ENCODE measurements around the gene ZNF224. TPM values are rescaled to one million over a fixed set of nuclear protein-coding genes. Genes with fewer than 3 reads are reported as not detected.
A peak's percentile ranks its signal among the peaks of the same experiment; 100 is the strongest.

Gene ZNF224
- total and polyA plus RNA-seq, 2 of the 13 experiments (the other 11 are each of a cell fraction or from before 2014, with no cell fraction given): 13.0 to 16.1 TPM

DNA sequence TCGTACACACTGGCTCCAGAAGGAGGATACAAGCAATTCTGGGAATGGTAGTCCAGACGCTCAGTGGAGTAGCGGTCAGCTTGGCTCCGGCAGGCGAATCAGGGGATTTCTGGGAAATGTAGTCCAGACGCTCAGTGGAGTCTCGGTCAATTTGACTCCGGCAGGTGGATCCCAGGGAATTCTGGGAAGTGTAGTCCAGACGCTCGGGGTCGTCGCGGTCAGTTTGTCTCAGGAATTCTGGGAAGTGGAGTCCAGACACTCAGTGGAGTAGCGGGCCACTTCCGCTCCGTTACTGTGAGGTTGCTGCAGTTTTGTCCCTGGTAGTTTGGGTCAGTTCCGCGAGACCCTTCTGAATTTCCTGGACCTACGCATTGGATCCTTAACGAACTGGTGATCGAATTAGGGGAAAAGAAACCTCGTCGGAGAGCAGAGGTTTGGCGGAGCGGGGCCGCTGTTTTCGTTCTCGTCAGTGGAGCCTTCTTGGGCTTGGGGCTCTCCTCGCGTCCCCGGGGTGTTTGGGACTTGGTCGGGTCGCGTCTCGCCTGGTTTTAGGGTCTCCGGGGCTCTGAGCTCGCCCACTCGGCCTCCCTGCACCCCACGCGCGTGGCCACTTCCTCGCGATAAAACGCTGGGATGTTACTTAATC, 19.1 kb downstream of the ZNF224 start, which contains the start of gene ZNF225:
Gene ZNF225, plus strand, starts transcription at position 262 of the 646 bp plus-strand sequence. CDS start 2,429 bp downstream, outside the sequence.
- Histone ChIP-seq H3K9ac (ENCODE audit: insufficient read depth, low read depth, low read length) (peak within 1 kb of the TSS; percentile 76), H3K4me3 (replicated peaks in 1 of 3; ENCODE audit: insufficient read depth in 1 of 3, low read depth in 2 of 3, low read length in 3 of 3) (peak within 1 kb of the TSS; percentile 82 to 92 (median 82)), H3K4me2 (ENCODE audit: low read depth, low read length) (peak within 1 kb of the TSS; percentile 85), H3K4me1 (ENCODE audit: insufficient read depth, low read length) (peaks cover 14% of the 10 kb centered on the region), H3K27ac (ENCODE audit: extremely low read length, insufficient read depth, low read length) (peak within 1 kb of the TSS; percentile 51), H3K79me2 (ENCODE audit: insufficient read depth, low read length) (no peaks in the 10 kb centered on the region), H3K27me3 (ENCODE audit: control insufficient read depth in 1 of 2, insufficient read depth in 2 of 2, low read length in 2 of 2) (no peaks in the 10 kb centered on the region; a peak in 1 of 5 replicates), H2AFZ (ENCODE audit: low read length) (peak within 1 kb of the TSS; percentile 75), H3K9me3 (ENCODE audit: low read length) (no peaks in the 10 kb centered on the region), H3K36me3 (replicated peaks in 1 of 2; ENCODE audit: control insufficient read depth in 1 of 2, insufficient read depth in 2 of 2, low read length in 2 of 2) (peaks cover 2 to 3% of the 10 kb centered on the region in 2 experiments; a peak in 3 of 5 replicates), H4K20me1 (ENCODE audit: insufficient read depth, low read length) (no peaks in the 10 kb centered on the region)
- 0% methylated on average over 10 of the region's 44 CpGs for WGBS (ENCODE audit: low lambda C conversion rate)
- FAIRE-seq (peak; percentile 99), ATAC-seq (peak; percentile 99), DNase-seq (ENCODE audit: low spot score) (peak; percentile 97)
- BruUV-seq (replicated peaks): no TSS peak
- in situ Hi-C loops (cut with HindIII; ENCODE audit: extremely low pct_ligation_motif_present, low pct_unique_long_range_greater_than_20kb): no loop called here
- POLR2A ChIA-PET: interaction anchor here (0.7 to 3.5 kb wide), 4 partner anchors 19 to 178 kb away, joined by 3 to 19 read pairs (median 8); partner anchors contain the start of genes ZNF224, ZNF226 and ZNF45
- CTCF ChIA-PET (ENCODE audit: low intra/inter-chr PET ratio, low total read pairs): no interaction called here
- intact Hi-C loops (cut with micrococcal nuclease; ENCODE audit: unreplicated experiment): loop anchor here (1.0 to 10.0 kb wide), 3 partner anchors 99 to 178 kb away; partner anchors contain the start of genes ZNF227, ZNF230 and ZNF45
- no peak for TF ChIP-seq ZNF225 (CRISPR knock-in tag; IDR thresholded peaks at IDR 0.05)
- no peak for TF ChIP-seq ZBTB21 (CRISPR knock-in tag; IDR thresholded peaks at IDR 0.05)
- TF ChIP-seq SALL1 (CRISPR knock-in tag; IDR thresholded peaks at IDR 0.05): peak; percentile 54; the same call in 1 of the 2 replicates
- no peak for TF ChIP-seq PHF5A (CRISPR knock-in tag; IDR thresholded peaks at IDR 0.05; ENCODE audit: low read depth, unreplicated experiment)
- no peak for TF ChIP-seq ZNF766 (CRISPR knock-in tag; IDR thresholded peaks at IDR 0.05; ENCODE audit: borderline replicate concordance)
- peak; percentile 65 for TF ChIP-seq SP4 (CRISPR knock-in tag; IDR thresholded peaks at IDR 0.05)
- peak; percentile 68; the same call in 1 of the 2 replicates for TF ChIP-seq SMAD1 (CRISPR knock-in tag; IDR thresholded peaks at IDR 0.05; ENCODE audit: borderline replicate concordance, low read depth)
- TF ChIP-seq NCOA1 (CRISPR knock-in tag; IDR thresholded peaks at IDR 0.05): no peak
- TF ChIP-seq SIN3A (IDR thresholded peaks at IDR 0.05; ENCODE audit: borderline replicate concordance, low read depth, low read length): peak; percentile 84; the same call in 1 of the 2 replicates
- TF ChIP-seq YEATS4 (CRISPR knock-in tag; IDR thresholded peaks at IDR 0.05; ENCODE audit: borderline replicate concordance): peak; percentile 67; the same call in 1 of the 2 replicates
- TF ChIP-seq NR1H2 (CRISPR knock-in tag; IDR thresholded peaks at IDR 0.05; ENCODE audit: borderline replicate concordance, low read depth): no peak
- TF ChIP-seq PTBP1 (IDR thresholded peaks at IDR 0.05; ENCODE audit: low read depth, low read length, poor library complexity, severe bottlenecking): no peak
- peak; percentile 17; the same call in 1 of the 2 replicates for TF ChIP-seq SMC3 (IDR thresholded peaks at IDR 0.05; ENCODE audit: low read length)
- TF ChIP-seq, protein P1, sequence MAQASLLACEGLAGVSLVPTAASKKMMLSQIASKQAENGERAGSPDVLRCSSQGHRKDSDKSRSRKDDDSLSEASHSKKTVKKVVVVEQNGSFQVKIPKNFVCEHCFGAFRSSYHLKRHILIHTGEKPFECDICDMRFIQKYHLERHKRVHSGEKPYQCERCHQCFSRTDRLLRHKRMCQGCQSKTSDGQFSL (CRISPR knock-in tag; IDR thresholded peaks at IDR 0.05): no peak
- 0 out of 2 replicates have a peak, but pooled peaks have one; percentile 60 for TF ChIP-seq TGIF2 (CRISPR knock-in tag; IDR thresholded peaks at IDR 0.05)
- TF ChIP-seq, protein P2, sequence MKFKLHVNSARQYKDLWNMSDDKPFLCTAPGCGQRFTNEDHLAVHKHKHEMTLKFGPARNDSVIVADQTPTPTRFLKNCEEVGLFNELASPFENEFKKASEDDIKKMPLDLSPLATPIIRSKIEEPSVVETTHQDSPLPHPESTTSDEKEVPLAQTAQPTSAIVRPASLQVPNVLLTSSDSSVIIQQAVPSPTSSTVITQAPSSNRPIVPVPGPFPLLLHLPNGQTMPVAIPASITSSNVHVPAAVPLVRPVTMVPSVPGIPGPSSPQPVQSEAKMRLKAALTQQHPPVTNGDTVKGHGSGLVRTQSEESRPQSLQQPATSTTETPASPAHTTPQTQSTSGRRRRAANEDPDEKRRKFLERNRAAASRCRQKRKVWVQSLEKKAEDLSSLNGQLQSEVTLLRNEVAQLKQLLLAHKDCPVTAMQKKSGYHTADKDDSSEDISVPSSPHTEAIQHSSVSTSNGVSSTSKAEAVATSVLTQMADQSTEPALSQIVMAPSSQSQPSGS (CRISPR knock-in tag; IDR thresholded peaks at IDR 0.05): 0 out of 2 replicates have a peak, but pooled peaks have one; percentile 46
- TF ChIP-seq TBX2 (CRISPR knock-in tag; IDR thresholded peaks at IDR 0.05; ENCODE audit: borderline replicate concordance): no peak
- TF ChIP-seq, protein P3, sequence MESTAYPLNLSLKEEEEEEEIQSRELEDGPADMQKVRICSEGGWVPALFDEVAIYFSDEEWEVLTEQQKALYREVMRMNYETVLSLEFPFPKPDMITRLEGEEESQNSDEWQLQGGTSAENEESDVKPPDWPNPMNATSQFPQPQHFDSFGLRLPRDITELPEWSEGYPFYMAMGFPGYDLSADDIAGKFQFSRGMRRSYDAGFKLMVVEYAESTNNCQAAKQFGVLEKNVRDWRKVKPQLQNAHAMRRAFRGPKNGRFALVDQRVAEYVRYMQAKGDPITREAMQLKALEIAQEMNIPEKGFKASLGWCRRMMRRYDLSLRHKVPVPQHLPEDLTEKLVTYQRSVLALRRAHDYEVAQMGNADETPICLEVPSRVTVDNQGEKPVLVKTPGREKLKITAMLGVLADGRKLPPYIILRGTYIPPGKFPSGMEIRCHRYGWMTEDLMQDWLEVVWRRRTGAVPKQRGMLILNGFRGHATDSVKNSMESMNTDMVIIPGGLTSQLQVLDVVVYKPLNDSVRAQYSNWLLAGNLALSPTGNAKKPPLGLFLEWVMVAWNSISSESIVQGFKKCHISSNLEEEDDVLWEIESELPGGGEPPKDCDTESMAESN (CRISPR knock-in tag; conservative IDR thresholded peaks at IDR 0.05): peak; percentile 76; the same call in 1 of the 2 replicates
- TF ChIP-seq SCMH1 (CRISPR knock-in tag; IDR thresholded peaks at IDR 0.05; ENCODE audit: borderline replicate concordance): no peak
- TF ChIP-seq, protein P4, sequence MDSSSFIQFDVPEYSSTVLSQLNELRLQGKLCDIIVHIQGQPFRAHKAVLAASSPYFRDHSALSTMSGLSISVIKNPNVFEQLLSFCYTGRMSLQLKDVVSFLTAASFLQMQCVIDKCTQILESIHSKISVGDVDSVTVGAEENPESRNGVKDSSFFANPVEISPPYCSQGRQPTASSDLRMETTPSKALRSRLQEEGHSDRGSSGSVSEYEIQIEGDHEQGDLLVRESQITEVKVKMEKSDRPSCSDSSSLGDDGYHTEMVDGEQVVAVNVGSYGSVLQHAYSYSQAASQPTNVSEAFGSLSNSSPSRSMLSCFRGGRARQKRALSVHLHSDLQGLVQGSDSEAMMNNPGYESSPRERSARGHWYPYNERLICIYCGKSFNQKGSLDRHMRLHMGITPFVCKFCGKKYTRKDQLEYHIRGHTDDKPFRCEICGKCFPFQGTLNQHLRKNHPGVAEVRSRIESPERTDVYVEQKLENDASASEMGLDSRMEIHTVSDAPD (CRISPR knock-in tag; IDR thresholded peaks at IDR 0.05): no peak

Data from HepG2 (cell line).